SK-N-SH treated with all-trans-retinoic acid at 6 μM for 48 hours (cell line): ENCODE measurements around the gene NFIB.

Experiments
- ATAC-seq: fragments of 200-7000 bp; cut with Tn5 transposase; 3 replicates; pipeline ENCODE4 v1.9.1; 2020; ENCODE audit warnings: mild to moderate bottlenecking, moderate library complexity
- ARNTL ChIP-seq: fragments of 450-650 bp; formaldehyde crosslinking; IDR thresholded peaks from 2 replicates; pipeline ENCODE4 v1.5.0; 2020; ENCODE audit warnings: low read depth, mild to moderate bottlenecking, moderate library complexity, borderline replicate concordance
- CSDC2 ChIP-seq: fragments of 250-450 bp; sonication (Bioruptor Pico); IDR thresholded peaks from 2 replicates; pipeline ENCODE4 v1.5.0; 2020; ENCODE audit warnings: mild to moderate bottlenecking, moderate library complexity
- GLIS3 ChIP-seq: fragments of 250-450 bp; sonication (Bioruptor Pico); IDR thresholded peaks from 2 replicates; pipeline ENCODE4 v1.5.0; 2020; ENCODE audit warnings: mild to moderate bottlenecking, moderate library complexity
- ISL1 ChIP-seq: fragments of 250-450 bp; sonication (Bioruptor Pico); IDR thresholded peaks from 2 replicates; pipeline ENCODE4 v2.1.2; 2022; ENCODE audit warnings: mild to moderate bottlenecking, moderate library complexity
- OSR1 ChIP-seq: fragments of 250-450 bp; sonication (Bioruptor Pico); IDR thresholded peaks from 2 replicates; pipeline ENCODE4 v1.8.0; 2022; ENCODE audit warnings: moderate library complexity, mild to moderate bottlenecking, inconsistent platforms
- PPARA ChIP-seq: fragments of 250-450 bp; sonication (Bioruptor Pico); IDR thresholded peaks from 2 replicates; pipeline ENCODE4 v1.5.0; 2020; ENCODE audit warnings: mild to moderate bottlenecking, borderline replicate concordance
- RARB ChIP-seq: fragments of 250-450 bp; sonication (Bioruptor Pico); IDR thresholded peaks from 2 replicates; pipeline ENCODE4 v1.8.0; 2021; ENCODE audit warnings: mild to moderate bottlenecking, moderate library complexity
- SNAI2 ChIP-seq: fragments of 250-450 bp; sonication (Bioruptor Pico); IDR thresholded peaks from 2 replicates; pipeline ENCODE4 v1.5.0; 2020; ENCODE audit warnings: mild to moderate bottlenecking, moderate library complexity
- TCF4 ChIP-seq: fragments of 250-450 bp; sonication (Bioruptor Pico); IDR thresholded peaks from 2 replicates; pipeline ENCODE4 v1.8.0; 2021; ENCODE audit warnings: mild to moderate bottlenecking, moderate library complexity, borderline replicate concordance
- TOX ChIP-seq: fragments of 250-450 bp; sonication (Bioruptor Pico); IDR thresholded peaks from 2 replicates; pipeline ENCODE4 v1.8.0; 2021; ENCODE audit warnings: mild to moderate bottlenecking, moderate library complexity, borderline replicate concordance
- ZC3H10 ChIP-seq: fragments of 250-450 bp; sonication (Bioruptor Pico); IDR thresholded peaks from 2 replicates; pipeline ENCODE4 v1.5.1; 2021; ENCODE audit warnings: mild to moderate bottlenecking, moderate library complexity
- ZFP3 ChIP-seq: fragments of 250-450 bp; sonication (Bioruptor Pico); IDR thresholded peaks from 2 replicates; pipeline ENCODE4 v1.5.0; 2020; ENCODE audit warnings: mild to moderate bottlenecking, moderate library complexity
- ZFP30 ChIP-seq: fragments of 450-650 bp; formaldehyde crosslinking; IDR thresholded peaks from 2 replicates; pipeline ENCODE4 v1.5.0; 2022; ENCODE audit warnings: mild to moderate bottlenecking, moderate library complexity
- ZNF565 ChIP-seq: fragments of 450-650 bp; formaldehyde crosslinking; conservative IDR thresholded peaks from 2 replicates; pipeline ENCODE4 v1.5.0; 2020; ENCODE audit warnings: low read depth, mild to moderate bottlenecking, moderate library complexity
- ZNF70 ChIP-seq: fragments of 450-650 bp; formaldehyde crosslinking; IDR thresholded peaks from 2 replicates; pipeline ENCODE4 v1.5.0; 2020; ENCODE audit warnings: mild to moderate bottlenecking, moderate library complexity
- ZNF8 ChIP-seq: fragments of 450-650 bp; formaldehyde crosslinking; IDR thresholded peaks from 2 replicates; pipeline ENCODE4 v1.5.0; 2020; ENCODE audit warnings: mild to moderate bottlenecking, moderate library complexity
- TF ChIP-seq, protein P1 (sequence below): fragments of 250-450 bp; sonication (Bioruptor Pico); IDR thresholded peaks from 2 replicates; pipeline ENCODE4 v1.5.0; 2020; ENCODE audit warnings: mild to moderate bottlenecking, moderate library complexity
- TF ChIP-seq, protein P2 (sequence below): fragments of 250-450 bp; sonication (Bioruptor Pico); IDR thresholded peaks from 2 replicates; pipeline ENCODE4 v1.5.1; 2021; ENCODE audit warnings: mild to moderate bottlenecking, moderate library complexity
- TF ChIP-seq, protein P3 (sequence below): fragments of 250-450 bp; sonication (Bioruptor Pico); IDR thresholded peaks from 2 replicates; pipeline ENCODE4 v1.8.0; 2021; ENCODE audit warnings: low read depth, mild to moderate bottlenecking, moderate library complexity, borderline replicate concordance
- TF ChIP-seq, protein P4 (sequence below): fragments of 250-450 bp; sonication (Bioruptor Pico); IDR thresholded peaks from 2 replicates; pipeline ENCODE4 v1.8.0; 2020; ENCODE audit warnings: mild to moderate bottlenecking, moderate library complexity, borderline replicate concordance
- TF ChIP-seq, protein P5 (sequence below): fragments of 250-450 bp; sonication (Bioruptor Pico); IDR thresholded peaks from 2 replicates; pipeline ENCODE4 v1.5.1; 2020; ENCODE audit warnings: low read depth, mild to moderate bottlenecking, moderate library complexity

NFIB gene

DNA sequence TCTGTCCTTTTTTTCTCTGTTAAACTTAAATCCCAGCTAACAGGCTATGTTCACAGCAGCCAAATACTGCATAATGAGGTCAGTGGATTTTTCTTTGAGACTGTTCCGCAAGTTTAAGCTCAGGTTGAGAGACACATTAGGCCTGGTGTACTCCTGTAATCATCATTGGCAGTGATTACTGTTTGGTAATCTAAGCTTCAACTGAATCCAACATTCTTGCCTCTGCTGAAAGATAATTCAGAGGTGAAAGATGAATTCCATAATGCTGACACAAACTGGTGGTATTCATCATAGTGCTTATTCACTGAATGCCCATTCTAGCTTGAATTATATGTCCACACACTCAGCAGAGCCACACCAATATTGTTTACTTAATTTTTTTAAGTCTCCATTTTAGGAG, 108.5 kb downstream of the NFIB start:
- peak; percentile 94 for ATAC-seq
- TF ChIP-seq, protein P1, sequence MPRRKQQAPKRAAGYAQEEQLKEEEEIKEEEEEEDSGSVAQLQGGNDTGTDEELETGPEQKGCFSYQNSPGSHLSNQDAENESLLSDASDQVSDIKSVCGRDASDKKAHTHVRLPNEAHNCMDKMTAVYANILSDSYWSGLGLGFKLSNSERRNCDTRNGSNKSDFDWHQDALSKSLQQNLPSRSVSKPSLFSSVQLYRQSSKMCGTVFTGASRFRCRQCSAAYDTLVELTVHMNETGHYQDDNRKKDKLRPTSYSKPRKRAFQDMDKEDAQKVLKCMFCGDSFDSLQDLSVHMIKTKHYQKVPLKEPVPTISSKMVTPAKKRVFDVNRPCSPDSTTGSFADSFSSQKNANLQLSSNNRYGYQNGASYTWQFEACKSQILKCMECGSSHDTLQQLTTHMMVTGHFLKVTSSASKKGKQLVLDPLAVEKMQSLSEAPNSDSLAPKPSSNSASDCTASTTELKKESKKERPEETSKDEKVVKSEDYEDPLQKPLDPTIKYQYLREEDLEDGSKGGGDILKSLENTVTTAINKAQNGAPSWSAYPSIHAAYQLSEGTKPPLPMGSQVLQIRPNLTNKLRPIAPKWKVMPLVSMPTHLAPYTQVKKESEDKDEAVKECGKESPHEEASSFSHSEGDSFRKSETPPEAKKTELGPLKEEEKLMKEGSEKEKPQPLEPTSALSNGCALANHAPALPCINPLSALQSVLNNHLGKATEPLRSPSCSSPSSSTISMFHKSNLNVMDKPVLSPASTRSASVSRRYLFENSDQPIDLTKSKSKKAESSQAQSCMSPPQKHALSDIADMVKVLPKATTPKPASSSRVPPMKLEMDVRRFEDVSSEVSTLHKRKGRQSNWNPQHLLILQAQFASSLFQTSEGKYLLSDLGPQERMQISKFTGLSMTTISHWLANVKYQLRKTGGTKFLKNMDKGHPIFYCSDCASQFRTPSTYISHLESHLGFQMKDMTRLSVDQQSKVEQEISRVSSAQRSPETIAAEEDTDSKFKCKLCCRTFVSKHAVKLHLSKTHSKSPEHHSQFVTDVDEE: no peak
- TF ChIP-seq OSR1: no peak
- TF ChIP-seq ZNF565 (CRISPR knock-in tag): no peak
- peak; percentile 86 for TF ChIP-seq ISL1 (CRISPR knock-in tag)
- no peak for TF ChIP-seq GLIS3 (CRISPR knock-in tag)
- peak; percentile 49; the same call in 1 of the 2 replicates for TF ChIP-seq TOX (CRISPR knock-in tag)
- TF ChIP-seq ZFP30 (CRISPR knock-in tag): no peak

DNA sequence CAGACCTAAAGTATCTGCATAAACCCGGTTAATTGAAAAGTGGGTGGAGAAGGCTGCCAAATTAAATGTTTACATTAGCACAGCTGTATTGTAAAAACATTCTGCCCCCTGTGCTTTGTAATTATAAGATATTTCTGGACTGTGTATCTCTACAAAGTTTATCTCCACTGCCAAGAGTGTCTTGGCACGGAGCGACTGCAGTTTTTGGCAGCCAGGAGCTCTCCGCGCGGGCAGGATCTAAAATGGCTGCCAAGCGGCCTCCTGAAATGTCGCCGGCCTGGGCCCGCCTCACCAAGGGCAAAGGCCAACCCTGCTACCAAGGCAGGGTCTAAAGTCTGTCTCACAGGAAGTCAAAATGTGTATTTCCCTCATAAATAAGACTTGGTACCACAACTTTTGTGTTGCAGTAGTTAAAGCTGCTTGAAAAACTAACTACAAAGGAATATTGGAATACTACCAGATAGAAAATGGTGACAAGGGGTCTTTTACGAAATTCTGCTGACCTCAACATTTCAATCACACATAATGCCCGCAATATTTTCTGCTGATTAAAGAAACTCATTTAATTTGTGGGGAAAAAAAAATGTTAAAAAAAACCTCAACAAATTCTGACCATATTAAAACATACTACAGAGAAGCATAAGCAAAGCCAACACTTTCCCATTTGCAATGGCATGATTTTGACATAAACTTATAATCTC, 110.4 kb downstream of the NFIB start:
- TF ChIP-seq ARNTL (no peak), ZFP30 (CRISPR knock-in tag) (peak; percentile 39; the same call in 1 of the 2 replicates), ISL1 (CRISPR knock-in tag) (peak; percentile 51), ZNF565 (CRISPR knock-in tag) (no peak), ZNF70 (CRISPR knock-in tag) (no peak), CSDC2 (CRISPR knock-in tag) (peak; percentile 90; the same call in 1 of the 2 replicates), ZFP3 (peak; percentile 73; the same call in 1 of the 2 replicates), RARB (CRISPR knock-in tag) (no peak), TCF4 (CRISPR knock-in tag) (0 out of 2 replicates have a peak, but pooled peaks have one; percentile 34), PPARA (CRISPR knock-in tag) (0 out of 2 replicates have a peak, but pooled peaks have one; percentile 32), ZC3H10 (CRISPR knock-in tag) (no peak), ZNF8 (CRISPR knock-in tag) (no peak), SNAI2 (CRISPR knock-in tag) (peak; percentile 91)
- TF ChIP-seq, protein P2, sequence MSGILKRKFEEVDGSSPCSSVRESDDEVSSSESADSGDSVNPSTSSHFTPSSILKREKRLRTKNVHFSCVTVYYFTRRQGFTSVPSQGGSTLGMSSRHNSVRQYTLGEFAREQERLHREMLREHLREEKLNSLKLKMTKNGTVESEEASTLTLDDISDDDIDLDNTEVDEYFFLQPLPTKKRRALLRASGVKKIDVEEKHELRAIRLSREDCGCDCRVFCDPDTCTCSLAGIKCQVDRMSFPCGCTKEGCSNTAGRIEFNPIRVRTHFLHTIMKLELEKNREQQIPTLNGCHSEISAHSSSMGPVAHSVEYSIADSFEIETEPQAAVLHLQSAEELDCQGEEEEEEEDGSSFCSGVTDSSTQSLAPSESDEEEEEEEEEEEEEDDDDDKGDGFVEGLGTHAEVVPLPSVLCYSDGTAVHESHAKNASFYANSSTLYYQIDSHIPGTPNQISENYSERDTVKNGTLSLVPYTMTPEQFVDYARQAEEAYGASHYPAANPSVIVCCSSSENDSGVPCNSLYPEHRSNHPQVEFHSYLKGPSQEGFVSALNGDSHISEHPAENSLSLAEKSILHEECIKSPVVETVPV (CRISPR knock-in tag): no peak
- TF ChIP-seq, protein P3, sequence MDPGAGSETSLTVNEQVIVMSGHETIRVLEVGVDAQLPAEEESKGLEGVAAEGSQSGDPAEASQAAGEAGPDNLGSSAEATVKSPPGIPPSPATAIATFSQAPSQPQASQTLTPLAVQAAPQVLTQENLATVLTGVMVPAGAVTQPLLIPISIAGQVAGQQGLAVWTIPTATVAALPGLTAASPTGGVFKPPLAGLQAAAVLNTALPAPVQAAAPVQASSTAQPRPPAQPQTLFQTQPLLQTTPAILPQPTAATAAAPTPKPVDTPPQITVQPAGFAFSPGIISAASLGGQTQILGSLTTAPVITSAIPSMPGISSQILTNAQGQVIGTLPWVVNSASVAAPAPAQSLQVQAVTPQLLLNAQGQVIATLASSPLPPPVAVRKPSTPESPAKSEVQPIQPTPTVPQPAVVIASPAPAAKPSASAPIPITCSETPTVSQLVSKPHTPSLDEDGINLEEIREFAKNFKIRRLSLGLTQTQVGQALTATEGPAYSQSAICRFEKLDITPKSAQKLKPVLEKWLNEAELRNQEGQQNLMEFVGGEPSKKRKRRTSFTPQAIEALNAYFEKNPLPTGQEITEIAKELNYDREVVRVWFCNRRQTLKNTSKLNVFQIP: no peak
- TF ChIP-seq, protein P1: peak; percentile 74
- TF ChIP-seq, protein P4, sequence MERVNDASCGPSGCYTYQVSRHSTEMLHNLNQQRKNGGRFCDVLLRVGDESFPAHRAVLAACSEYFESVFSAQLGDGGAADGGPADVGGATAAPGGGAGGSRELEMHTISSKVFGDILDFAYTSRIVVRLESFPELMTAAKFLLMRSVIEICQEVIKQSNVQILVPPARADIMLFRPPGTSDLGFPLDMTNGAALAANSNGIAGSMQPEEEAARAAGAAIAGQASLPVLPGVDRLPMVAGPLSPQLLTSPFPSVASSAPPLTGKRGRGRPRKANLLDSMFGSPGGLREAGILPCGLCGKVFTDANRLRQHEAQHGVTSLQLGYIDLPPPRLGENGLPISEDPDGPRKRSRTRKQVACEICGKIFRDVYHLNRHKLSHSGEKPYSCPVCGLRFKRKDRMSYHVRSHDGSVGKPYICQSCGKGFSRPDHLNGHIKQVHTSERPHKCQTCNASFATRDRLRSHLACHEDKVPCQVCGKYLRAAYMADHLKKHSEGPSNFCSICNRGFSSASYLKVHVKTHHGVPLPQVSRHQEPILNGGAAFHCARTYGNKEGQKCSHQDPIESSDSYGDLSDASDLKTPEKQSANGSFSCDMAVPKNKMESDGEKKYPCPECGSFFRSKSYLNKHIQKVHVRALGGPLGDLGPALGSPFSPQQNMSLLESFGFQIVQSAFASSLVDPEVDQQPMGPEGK (CRISPR knock-in tag): no peak
- TF ChIP-seq, protein P5, sequence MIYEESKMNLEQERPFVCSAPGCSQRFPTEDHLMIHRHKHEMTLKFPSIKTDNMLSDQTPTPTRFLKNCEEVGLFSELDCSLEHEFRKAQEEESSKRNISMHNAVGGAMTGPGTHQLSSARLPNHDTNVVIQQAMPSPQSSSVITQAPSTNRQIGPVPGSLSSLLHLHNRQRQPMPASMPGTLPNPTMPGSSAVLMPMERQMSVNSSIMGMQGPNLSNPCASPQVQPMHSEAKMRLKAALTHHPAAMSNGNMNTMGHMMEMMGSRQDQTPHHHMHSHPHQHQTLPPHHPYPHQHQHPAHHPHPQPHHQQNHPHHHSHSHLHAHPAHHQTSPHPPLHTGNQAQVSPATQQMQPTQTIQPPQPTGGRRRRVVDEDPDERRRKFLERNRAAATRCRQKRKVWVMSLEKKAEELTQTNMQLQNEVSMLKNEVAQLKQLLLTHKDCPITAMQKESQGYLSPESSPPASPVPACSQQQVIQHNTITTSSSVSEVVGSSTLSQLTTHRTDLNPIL: 0 out of 2 replicates have a peak, but pooled peaks have one; percentile 26
- no peak for ATAC-seq
